ENCODE results near the gene USH2A. TPM values are rescaled to one million over a fixed set of nuclear protein-coding genes. Genes with fewer than 3 reads are reported as not detected.

Gene USH2A
- total RNA-seq, 1 donor from 2014 or later: not detected

- Histone ChIP-seq H3K4me3 (no peak overlapping the region), H3K27ac (no peak overlapping the region), H3K36me3 (no peaks in the 10 kb centered on the region), H3K27me3 (no peaks in the 10 kb centered on the region), H3K4me1 (no peaks in the 10 kb centered on the region), H3K9me3 (no peaks in the 10 kb centered on the region)
- TF ChIP-seq, protein P1, sequence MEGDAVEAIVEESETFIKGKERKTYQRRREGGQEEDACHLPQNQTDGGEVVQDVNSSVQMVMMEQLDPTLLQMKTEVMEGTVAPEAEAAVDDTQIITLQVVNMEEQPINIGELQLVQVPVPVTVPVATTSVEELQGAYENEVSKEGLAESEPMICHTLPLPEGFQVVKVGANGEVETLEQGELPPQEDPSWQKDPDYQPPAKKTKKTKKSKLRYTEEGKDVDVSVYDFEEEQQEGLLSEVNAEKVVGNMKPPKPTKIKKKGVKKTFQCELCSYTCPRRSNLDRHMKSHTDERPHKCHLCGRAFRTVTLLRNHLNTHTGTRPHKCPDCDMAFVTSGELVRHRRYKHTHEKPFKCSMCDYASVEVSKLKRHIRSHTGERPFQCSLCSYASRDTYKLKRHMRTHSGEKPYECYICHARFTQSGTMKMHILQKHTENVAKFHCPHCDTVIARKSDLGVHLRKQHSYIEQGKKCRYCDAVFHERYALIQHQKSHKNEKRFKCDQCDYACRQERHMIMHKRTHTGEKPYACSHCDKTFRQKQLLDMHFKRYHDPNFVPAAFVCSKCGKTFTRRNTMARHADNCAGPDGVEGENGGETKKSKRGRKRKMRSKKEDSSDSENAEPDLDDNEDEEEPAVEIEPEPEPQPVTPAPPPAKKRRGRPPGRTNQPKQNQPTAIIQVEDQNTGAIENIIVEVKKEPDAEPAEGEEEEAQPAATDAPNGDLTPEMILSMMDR (IDR thresholded peaks at IDR 0.05): no peak
- no peak for DNase-seq (ENCODE audit: low spot score in 2 of 2)
- intact Hi-C loops (cut with DNase I): no loop called here
These were observed 141.5 kb downstream of the USH2A start for GRCh38 chr1:216281757-216282156.

- Histone ChIP-seq H3K9me3 (no peaks in the 10 kb centered on the region), H3K36me3 (no peaks in the 10 kb centered on the region), H3K27ac (no peak overlapping the region), H3K4me1 (no peaks in the 10 kb centered on the region), H3K27me3 (no peaks in the 10 kb centered on the region), H3K4me3 (no peak overlapping the region)
- TF ChIP-seq, protein P1 (IDR thresholded peaks at IDR 0.05): no peak
- intact Hi-C loops (cut with DNase I): no loop called here
- no peak for DNase-seq (ENCODE audit: low spot score in 2 of 2)
These were observed 153.0 kb downstream of the USH2A start for GRCh38 chr1:216270086-216270773.

DNA sequence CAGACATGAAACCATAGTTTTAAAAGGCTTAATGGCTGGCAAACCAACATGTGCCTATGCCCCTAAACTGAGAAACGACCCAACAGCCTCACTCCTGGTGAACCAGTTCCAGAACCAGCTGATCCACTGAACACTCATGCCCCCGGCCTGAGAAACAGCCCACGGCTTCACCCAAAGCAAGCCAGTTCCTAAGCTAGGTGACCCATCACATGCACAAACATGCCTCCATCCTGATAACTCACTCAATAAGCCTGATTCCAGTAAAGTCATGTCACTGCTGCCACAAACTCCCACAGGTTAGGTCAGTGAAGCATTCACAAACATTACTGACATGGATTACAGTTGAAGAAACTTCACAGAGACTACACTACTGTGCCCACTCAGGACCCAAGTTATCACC, 161.6 kb downstream of the USH2A start:
- Histone ChIP-seq H3K27me3 (no peaks in the 10 kb centered on the region), H3K4me3 (no peak overlapping the region), H3K36me3 (no peaks in the 10 kb centered on the region), H3K9me3 (no peaks in the 10 kb centered on the region), H3K27ac (no peak overlapping the region), H3K4me1 (no peaks in the 10 kb centered on the region)
- intact Hi-C loops (cut with DNase I): no loop called here
- TF ChIP-seq, protein P1 (IDR thresholded peaks at IDR 0.05): no peak
- DNase-seq (ENCODE audit: low spot score in 2 of 2): no peak

DNA sequence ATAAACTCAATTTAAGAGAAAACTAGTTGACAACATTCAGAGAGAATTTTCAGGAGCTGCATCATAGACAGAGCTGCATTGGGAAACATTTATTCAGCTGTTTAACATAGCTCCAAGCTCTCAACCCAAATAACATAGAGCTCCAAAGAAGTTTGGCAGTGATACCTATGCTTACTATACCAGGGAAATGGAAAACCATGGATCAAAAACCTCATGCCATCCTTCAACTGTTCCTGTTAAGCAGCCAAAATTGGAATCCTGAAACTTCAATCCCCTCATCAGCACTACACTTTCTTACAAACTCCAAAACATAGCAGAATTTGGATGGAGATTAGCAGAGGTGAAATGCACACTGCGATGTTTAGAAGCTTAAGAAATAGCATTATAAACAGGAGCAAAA, 164.4 kb downstream of the USH2A start:
- H3K27me3 ChIP-seq: no peaks in the 10 kb centered on the region
- no peaks in the 10 kb centered on the region for H3K36me3 ChIP-seq
- intact Hi-C loops (cut with DNase I): no loop called here
- H3K4me1 ChIP-seq: no peaks in the 10 kb centered on the region
- TF ChIP-seq, protein P1 (IDR thresholded peaks at IDR 0.05): no peak
- DNase-seq (ENCODE audit: low spot score in 2 of 2): no peak
- no peak overlapping the region for H3K4me3 ChIP-seq
- H3K27ac ChIP-seq: no peak overlapping the region
- no peaks in the 10 kb centered on the region for H3K9me3 ChIP-seq

- TF ChIP-seq, protein P1 (IDR thresholded peaks at IDR 0.05): no peak
- H3K4me1 ChIP-seq: no peaks in the 10 kb centered on the region
- no peak for DNase-seq (ENCODE audit: low spot score in 2 of 2)
- intact Hi-C loops (cut with DNase I): no loop called here
- no peak overlapping the region for H3K27ac ChIP-seq
- no peaks in the 10 kb centered on the region for H3K27me3 ChIP-seq
- H3K4me3 ChIP-seq: no peak overlapping the region
- H3K36me3 ChIP-seq: no peaks in the 10 kb centered on the region
- H3K9me3 ChIP-seq: no peaks in the 10 kb centered on the region
These were observed 164.9 kb downstream of the USH2A start for GRCh38 chr1:216258386-216258785.

- intact Hi-C loops (cut with DNase I): no loop called here
- Histone ChIP-seq H3K4me1 (no peaks in the 10 kb centered on the region), H3K4me3 (no peak overlapping the region), H3K27ac (no peak overlapping the region), H3K27me3 (no peaks in the 10 kb centered on the region), H3K36me3 (no peaks in the 10 kb centered on the region), H3K9me3 (no peaks in the 10 kb centered on the region)
- TF ChIP-seq, protein P1 (IDR thresholded peaks at IDR 0.05): no peak
- DNase-seq (ENCODE audit: low spot score in 2 of 2): no peak
These were observed 172.4 kb downstream of the USH2A start for GRCh38 chr1:216250861-216251260.

Measured in ascending aorta (tissue), 2 donors.